ENCODE data around the gene HSD17B7.

The HSD17B7 gene

GRCh38 chr1:162861625-162862024, 71.1 kb downstream of the HSD17B7 start:
- no peaks in the 10 kb centered on the region for H3K9me3 ChIP-seq (ENCODE audit: control insufficient read depth in 1 of 2, low read length in 2 of 2)
- no peaks in the 10 kb centered on the region for H3K4me1 ChIP-seq (ENCODE audit: control insufficient read depth in 1 of 2, insufficient read depth in 2 of 2, low read length in 2 of 2)
- H3K27ac ChIP-seq (ENCODE audit: low read length) = no peak overlapping the region
- no peak overlapping the region for H3K4me3 ChIP-seq (ENCODE audit: low read depth in 1 of 2, low read length in 2 of 2)
- no peaks in the 10 kb centered on the region for H3K27me3 ChIP-seq (ENCODE audit: low read depth, low read length)
- no peaks in the 10 kb centered on the region for H3K36me3 ChIP-seq (ENCODE audit: control insufficient read depth in 1 of 2, insufficient read depth in 2 of 2, low read length in 2 of 2)
